NCI-H446 (cell line): Measurements from ENCODE around the gene MTX1.
A peak's percentile ranks its signal among the peaks of the same experiment; 100 is the strongest.
"Not testable (repeated sequence)": the region's sequence is repeated elsewhere in the genome, so short reads cannot be mapped to it uniquely, and the experiment has no call there.

Source experiments
- DNase-seq, 2 experiments: peaks; one replicate each; lab custom pipeline; 2025; lab: John Stamatoyannopoulos, UW

The MTX1 gene

DNA sequence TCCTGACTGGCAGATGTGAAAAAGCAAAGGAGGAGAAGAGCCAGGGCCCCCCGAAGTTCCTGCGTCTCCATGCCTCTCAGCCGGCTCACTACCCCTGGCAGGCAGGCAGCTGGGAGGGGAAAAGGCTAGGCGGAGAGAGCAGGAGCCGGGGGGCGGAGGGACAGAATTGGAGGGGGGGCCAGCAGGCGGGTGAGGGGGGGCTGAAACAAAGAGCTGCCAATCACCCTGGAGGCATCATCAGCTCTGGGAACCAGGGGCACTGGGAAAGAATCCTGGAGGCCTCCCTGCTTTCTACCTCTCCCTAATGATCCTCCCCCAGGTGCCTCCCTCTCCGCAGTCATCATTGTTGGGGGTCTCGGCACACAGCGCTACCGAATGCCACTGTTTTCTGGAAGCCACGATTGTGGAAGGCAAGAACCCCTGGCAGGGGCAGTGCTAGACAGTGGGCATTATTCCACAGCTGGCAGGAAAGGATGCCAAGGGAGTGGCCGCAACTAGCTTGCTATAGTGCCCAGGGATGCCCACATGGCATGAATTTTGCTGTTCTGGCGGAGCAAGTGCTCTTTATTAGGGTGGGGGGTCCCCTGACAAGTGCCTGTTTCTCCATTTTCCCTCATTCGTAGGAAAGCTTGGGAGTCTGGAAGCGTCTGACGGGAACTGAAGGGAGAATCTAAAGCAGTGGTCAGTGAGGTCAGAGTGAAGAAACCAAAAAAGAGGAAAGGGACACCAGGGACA lies 522 bp upstream of the MTX1 start, which contains the start of gene THBS3:
TSS of gene THBS3 (minus strand) at position 92 of the 735 bp plus-strand sequence. CDS start at position 71, 21 bp downstream.
- peak; percentile 68 to 75 for DNase-seq

DNA sequence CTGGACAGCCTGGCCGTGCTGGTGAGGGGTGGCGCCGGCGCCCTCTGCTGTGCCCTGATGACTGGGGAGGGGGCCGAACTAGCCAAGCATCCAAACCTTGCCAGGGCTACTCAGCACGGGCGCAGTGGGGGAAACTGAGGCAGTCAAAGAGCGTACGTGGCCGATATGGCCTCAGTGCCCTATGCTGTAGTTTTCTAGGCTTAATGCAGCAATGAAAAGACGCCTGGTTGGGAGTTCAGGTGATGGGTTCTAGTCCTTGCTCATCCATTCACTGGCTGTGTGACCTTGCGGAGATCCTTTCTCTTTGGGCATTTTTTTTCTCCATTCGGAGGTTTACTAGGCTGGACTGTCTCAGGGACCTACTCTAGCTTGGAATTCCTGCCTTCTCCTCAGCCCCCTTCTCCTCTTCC lies 822 bp downstream of the MTX1 start:
- DNase-seq = no peak

DNA sequence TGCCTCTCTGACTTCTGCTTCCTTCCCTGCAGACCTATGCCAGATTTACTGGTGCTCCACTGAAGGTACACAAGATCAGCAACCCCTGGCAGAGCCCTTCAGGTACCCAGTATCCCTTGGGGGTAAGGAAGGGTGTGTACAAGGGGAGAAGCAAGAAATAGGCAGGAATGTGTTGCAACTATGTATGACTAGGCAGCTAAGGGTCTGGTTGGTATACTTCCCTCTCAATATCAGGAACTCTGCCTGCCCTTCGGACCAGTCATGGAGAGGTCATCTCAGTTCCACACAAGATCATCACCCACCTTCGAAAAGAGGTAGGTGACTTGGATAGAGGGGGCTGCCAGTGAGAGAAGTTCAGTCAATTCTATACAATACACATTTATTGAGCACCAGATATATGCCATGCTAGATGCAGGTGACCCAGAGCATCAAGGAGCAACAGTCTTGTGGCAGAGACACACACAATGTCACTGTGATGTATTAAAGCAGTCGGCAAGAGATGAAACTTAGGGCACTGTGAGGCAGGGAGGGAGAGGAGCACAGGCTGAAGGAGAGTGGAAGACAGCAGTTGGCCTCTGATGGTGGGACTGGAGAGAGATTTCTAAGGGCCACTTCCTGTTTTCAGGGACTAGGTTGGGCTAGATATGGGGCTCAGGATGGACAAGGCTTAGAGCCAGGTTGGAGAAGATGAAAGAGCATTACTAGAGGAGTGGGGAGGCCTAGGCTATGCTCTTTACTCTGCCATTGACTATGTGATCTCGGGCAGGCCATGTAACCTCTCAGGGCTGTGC lies 2.0 kb downstream of the MTX1 start:
- no peak for DNase-seq

DNA sequence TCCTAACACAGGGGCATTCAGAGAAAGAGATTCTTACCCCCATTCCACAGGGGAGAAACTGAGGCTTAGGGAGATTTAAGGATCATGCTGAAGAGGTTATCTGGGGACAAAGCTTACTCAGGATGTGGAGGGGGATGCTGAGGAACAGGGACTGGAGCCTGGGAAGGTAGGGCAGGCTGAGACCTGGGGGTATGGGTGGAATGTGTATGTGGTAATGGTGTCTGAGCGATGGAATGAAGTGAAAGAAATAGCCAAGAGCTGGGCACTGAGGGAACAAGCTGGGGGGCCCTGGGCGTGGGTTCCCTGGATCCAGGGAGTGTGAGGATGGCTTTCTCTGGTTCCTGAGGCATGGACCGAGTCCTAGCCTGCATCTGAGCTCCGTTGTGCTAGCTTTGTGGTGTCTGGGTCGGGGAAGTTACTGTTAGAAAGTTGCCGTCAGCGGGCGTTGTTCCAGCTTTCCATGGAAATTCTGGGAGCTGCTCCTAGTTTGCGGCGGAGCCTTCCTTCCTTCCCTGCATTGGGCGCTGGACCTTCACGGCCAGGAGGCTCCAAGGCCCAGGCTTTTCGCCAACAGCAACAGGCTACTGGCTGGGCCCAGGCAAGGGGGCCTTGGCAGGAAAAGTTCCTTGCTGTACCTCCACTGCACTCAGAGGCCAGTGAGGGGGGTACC lies 3.0 kb downstream of the MTX1 start:
- DNase-seq = not testable (repeated sequence)

DNA sequence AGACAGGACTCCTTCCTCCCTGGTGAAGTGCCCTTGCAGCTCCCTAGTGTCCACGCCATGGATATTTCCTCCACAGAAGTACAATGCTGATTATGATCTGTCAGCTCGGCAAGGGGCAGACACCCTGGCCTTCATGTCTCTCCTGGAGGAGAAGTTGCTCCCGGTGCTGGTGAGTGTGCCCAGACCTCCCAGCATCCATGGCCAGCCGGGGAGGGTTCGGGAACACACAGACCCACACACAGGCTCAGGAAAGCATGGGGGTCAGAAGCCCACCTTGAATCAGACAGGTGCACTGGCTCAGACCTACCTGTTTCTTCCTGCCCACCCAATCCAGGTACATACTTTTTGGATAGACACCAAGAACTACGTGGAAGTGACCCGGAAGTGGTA lies 3.6 kb downstream of the MTX1 start:
- not testable (repeated sequence) for DNase-seq

DNA sequence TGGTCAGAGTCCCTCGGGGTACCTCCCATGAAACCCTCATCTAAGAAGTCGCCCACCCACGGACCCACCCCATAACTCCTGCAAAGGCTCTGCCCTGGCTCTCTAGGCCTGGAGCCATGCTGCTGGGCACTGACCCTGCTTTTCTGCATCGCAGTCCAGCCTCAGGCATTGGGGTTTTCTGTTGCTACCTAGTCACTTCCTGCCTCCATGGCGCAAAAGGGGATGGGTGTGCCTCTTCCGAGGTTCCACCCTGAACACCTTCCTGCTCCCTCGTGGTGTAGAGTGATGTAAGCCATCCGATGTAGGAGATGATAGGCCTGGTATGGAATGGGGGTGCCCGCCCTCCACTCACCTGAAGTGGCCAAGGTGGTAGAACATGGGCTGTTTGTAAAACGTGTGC lies 6.2 kb downstream of the MTX1 start:
- not testable (repeated sequence) for DNase-seq

DNA sequence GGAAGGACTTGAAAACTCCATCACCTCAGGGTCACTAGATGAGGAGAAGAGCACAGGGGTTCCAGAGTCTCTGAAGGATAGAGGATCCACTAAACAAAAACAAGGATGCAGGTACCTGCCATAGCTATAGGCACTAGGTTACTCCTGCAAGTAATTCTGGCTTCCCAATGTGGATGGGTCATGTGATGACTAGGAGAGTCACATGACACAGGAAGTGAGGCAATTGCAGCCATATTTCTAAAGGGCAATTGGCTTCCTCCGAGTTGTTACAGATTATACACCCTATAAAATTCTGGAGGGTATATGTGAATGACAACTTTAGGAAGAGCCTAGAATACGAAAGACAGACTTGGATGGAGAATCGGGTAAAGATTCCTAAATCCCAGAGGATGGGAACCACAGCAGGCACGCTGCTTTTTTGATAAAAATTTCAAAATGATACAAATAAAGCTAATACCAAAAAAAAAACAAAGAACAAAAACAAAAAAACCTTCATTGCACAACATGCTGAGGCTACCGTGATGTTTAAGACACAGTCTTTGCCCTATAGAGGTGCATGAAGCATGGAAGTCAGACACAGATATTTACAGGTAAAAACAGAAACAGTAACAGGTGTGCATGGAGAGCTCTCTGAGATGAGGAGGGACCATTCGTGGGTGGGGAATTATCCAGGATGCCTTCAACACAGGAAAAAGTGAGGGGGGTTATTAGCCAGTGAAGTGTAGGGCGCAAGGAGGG lies 10.5 kb downstream of the MTX1 start:
- peak; percentile 25 to 65 for DNase-seq

DNA sequence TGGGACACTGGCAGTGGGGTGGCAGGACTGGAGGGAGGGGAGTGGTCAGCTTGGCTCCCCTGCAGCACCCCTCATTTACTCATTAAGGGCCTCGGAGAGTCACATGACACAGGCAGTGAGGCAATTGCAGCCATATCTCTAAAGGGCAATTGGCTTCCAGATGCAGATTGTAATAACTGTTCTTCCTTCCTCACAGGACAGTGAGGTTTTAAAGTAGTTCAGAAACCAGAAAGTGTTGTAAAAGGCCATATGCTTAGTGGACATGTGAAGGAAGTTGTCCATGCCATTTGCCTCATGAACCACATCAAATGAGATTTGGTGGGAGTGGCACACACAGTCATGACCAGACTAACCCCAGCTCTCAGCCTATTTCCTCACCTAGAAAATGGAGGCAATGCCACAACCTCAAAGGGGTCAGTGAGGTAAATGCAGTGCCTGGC lies 11.1 kb downstream of the MTX1 start:
- DNase-seq = no peak

DNA sequence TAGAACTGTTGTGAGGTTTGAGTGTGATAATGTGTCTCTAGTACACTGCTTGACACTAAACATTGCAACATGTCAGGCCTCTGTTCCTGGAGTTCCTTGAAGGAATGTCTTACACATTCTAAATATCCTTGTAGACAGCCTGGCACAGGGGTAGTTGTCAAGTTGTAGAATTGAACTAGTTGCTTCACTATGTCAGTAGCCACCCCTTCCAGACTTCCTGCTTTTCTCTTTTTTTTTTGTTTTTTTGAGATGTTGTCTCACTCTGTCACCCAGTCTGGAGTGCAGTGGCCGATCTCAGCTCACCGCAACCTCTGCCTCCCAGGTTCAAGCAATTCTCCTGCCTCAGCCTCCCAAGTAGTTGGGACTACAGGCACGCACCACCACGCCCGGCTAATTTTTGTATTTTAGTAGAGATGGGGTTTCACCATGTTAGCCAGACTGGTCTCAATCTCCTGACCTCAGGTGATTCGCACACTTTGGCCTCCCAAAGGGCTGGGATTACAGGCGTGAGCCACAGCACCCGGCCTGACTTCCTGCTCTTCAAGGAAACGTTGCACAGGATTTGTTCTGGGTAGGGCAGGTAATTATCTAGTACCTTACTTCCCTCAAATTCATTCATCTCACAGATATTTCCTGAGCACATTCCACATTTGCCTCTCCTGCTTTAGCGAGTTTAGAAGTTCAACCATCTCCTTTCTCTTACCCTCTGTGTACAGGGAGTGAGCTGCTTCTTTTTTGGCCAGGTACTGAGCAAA lies 11.9 kb downstream of the MTX1 start:
- not testable (repeated sequence) for DNase-seq

DNA sequence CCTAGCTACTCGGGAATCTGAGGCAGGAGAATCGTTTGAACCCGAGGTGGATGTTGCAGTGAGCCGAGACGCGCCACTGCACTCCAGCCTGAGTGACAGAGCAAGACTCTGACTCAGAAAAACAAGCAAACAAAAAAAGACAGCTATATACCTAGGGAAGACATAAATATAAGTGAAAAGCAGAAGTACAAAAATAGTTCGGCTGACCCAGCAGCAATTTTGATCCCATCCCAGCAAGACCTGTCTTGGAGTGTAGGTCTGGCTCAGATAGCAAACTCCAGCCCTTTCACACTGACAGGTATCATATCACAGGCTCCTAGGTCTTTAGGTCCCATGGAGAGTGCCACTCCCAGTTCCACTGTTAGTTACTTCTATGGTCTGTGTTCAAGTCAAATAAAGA lies 14.6 kb downstream of the MTX1 start:
- no peak for DNase-seq

DNA sequence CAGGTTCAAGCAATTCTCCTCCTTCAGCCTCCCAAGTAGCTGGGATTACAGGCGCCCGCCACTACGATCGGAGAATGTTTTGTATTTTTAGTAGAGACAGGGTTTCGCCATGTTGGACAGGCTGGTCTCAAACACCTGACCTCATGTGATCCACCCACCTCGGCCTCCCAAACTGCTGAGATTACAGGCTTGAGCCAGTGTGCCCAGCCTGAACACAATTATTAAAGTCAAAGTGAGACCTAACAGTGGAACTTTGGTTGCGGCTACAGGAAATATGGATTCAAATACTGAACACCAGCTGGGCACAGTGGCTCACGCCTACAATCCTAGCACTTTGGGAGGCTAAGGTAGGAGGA lies 16.9 kb downstream of the MTX1 start:
- not testable (repeated sequence) for DNase-seq

DNA sequence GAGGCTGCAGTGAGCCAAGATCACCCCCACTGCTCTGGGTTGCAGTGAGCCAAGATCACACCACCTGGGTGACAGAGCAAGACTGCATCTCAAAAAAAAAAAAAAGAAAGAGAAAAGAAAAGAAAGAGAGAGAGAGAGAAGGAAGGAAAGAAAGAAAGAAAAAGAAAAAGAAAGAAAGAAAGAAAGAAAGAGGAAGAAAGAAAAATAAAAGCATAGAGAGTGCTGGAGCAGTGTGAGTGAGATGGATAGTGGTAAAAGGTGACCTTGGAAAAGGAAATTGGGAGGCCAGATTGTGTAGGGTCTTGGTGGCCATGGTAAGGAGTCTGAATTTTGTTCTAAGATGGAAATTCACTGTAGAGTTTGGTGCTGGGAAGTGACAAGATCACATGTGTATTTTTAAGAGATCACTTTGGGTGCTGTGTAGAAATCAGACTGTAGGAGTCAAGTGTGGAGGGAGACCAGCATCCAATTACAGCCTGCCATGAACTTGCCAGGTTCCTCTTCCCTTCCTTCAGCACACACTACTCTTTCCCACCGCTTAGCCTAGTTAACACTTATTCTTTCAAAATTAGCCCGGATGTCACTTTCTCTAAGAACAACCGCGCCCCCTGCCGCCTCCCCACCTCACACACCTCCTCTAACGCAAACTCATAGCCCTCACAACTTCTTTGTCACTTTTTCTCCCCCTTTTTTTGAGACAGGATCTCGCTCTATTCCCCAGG lies 17.9 kb downstream of the MTX1 start:
- DNase-seq = peak; percentile 71 to 72

DNA sequence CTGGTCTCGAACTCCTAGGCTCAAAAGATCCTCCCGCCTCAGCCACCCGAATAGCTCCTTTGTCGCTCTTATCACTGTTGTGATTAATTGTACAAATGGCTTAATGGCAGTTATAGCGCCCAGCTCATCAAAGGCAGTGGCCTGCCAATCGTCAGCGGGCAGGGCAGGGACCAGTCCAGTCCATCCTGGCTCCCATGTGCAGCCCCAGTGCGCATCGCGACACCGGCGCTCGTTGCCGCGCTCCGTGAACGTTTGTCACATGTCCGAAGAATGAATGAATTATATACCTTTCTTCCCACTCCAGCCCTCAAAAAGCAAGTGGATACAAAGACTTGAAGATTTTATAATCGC lies 18.4 kb downstream of the MTX1 start:
- peak; percentile 41 to 65 for DNase-seq

DNA sequence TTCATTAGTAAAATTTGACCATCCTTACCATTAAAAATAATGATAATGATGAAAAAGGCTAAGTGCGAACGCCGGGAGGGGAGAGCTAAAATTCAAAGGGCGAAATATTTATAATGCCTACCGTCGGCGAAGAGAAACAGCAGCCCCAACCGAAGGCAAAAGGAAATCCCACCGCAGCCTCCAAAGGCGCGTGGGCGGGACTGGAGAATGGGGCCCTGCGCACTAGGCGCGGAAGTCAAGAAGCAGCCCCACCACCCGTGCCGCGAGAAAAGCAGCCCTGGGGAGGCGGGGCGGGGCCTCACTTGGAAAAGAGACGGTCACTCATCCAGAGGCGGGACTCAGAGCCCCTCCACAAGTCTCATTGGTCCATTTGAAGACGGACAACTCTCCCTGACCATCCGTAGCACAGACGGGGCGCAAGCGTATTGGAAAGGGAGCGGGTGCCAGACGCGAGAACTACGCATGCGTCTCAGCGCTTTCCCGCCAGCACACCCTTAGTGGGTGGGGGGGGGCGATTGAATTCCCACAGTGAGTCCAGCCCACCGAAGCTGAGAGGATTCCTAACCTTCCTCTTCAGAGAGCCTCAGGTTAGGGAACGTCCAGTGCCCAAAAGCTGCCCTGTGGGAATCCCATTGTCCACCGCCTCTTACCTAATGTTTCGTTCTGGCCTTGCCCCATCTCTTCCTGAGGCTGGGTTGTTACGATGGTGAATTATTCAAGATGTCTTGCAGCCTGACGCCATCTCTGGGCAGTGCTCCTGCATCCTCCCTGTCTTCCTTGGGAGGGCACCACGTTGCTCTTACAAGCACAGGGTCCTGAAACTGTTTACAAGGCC lies 19.0 kb downstream of the MTX1 start:
- peak; percentile 99 to 100 for DNase-seq

DNA sequence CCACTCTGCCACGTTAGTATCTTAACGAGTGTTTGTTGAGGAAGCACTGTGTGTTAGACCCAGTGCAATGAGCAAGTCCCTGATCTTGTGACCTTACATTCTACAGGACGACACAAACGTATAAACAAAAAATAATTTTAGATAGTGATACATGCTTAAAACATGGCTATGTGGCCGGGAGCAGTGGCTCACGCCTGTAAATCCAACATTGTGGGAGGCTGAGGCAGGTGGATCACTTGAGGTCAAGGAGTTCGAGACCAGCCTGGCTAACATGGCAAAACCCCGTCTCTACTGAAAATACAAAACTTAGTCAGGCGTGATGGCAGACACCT lies 19.6 kb downstream of the MTX1 start:
- no peak for DNase-seq

DNA sequence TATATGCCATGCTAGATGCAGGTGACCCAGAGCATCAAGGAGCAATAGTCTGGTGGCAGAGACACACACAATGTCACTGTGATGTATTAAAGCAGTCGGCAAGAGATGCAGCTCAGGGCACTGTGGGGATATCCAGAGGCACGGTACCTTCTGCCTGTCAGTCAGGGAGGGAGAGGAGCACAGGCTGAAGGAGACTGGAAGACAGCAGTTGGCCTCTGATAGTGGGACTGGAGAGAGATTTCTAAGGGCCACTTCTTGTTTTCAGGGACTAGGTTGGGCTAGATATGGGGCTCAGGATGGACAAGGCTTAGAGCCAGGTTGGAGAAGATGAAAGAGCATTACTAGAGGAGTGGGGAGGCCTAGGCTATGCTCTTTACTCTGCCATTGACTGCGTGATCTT lies 22.8 kb downstream of the MTX1 start:
- DNase-seq = not testable (repeated sequence)

DNA sequence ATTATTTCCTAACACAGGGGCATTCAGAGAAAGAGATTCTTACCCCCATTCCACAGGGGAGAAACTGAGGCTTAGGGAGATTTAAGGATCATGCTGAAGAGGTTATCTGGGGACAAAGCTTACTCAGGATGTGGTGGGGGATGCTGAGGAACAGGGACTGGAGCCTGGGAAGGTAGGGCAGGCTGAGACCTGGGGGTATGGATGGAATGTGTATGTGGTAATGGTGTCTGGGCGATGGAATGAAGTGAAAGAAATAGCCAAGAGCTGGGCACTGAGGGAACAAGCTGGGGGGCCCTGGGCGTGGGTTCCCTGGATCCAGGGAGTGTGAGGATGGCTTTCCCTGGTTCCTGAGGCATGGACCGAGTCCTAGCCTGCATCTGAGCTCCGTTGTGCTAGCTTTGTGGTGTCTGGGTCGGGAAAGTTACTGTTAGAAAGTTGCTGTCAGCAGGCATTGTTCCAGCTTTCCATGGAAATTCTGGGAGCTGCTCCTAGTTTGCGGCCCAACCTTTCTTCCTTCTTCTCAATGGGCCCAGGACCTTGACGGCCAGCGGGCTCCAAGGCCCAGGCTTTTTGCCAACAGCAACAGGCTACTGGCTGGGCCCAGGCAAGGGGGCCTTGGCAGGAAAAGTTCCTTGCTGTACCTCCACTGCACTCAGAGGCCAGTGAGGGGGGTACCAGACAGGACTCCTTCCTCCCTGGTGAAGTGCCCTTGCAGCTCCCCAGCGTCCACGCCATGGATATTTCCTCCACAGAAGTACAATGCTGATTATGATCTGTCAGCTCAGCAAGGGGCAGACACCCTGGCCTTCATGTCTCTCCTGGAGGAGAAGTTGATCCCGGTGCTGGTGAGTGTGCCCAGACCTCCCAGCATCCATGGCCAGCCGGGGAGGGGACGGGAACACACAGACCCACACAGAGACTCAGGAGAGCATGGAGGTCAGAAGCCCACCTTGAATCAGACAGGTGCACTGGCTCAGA lies 23.8 kb downstream of the MTX1 start:
- DNase-seq = not testable (repeated sequence)

DNA sequence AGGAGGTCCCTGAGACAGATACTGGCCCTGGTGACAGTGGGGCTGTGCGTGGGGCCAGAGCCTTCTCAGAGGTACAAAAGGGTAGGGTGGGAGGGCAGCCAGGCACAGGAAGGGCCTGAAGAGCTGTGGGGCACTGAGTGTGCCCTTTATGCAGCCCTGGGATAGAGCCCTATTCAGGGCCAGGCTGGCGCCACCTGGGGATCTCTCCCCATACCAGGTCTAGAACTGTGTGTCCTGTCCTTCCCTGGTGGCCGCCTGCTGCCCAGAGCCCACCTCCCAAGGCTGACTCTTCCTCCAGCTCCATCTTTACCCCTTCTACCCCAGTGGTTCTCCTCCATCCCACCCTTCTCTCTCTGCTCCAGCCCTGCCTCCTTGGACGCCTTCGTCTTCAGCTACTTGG lies 25.0 kb downstream of the MTX1 start:
- not testable (repeated sequence) for DNase-seq

DNA sequence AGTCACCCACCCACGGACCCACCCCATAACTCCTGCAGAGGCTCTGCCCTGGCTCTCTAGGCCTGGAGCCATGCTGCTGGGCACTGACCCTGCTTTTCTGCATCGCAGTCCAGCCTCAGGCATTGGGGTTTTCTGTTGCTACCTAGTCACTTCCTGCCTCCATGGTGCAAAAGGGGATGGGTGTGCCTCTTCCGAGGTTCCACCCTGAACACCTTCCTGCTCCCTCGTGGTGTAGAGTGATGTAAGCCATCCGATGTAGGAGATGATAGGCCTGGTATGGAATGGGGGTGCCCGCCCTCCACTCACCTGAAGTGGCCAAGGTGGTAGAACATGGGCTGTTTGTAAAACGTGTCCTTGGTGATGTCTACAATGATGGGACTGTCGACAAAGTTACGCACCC lies 26.9 kb downstream of the MTX1 start:
- not testable (repeated sequence) for DNase-seq
